ENCODE data around the gene DUOXA2.

DNA sequence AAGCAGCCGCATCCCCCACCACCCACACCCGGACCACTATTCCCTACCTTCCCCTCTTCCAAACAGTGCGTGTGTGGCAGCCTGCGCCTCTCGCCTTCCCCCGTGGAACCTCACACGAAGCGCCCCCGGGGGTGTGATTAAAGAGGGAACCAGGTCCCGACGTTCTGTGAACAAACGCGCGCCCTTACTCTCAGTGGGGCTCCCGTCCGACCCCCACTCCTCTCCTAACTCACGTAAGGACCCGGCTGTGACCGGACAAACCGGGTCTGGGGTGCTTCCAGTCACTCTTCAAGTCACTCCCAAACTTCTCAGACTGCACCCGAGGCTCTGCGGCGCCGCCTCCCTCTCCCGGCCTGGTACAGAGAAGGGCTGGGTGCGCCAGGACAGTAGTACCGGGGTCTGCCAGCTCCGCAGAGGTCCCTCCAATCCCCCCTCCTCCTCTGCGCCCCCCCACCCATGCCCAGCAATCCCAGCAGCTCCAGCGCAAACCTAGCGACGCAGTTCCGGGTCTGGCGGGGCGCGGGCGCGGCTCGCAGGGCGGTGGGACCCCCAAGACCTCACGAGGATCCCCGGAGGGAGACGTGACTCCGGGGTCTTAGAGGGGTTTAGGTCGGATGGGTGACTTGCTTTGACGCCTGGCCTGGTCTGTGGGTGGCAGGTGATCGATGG lies 15.0 kb downstream of the DUOXA2 start:
- TF ChIP-seq ZNF274 (IDR thresholded peaks at IDR 0.05; ENCODE audit: low read depth, low read length) (no peak), SUZ12 (IDR thresholded peaks at IDR 0.05; ENCODE audit: extremely low read depth, insufficient read depth, insufficient read length) (no peak)
